NCI-H1105 treated with DMSO at 0.1 percent for 48 hours (cell line): Measurements from ENCODE around the gene CUL2.
"Not testable (repeated sequence)": the region's sequence is repeated elsewhere in the genome, so short reads cannot be mapped to it uniquely, and the experiment has no call there.

Experiments used
- DNase-seq: peaks from one replicate; lab custom pipeline; 2025; lab: John Stamatoyannopoulos, UW

The CUL2 gene

GRCh38 chr10:34979938-34980337 is 110.2 kb downstream of the CUL2 start:
- DNase-seq, result no peak

GRCh38 chr10:34978080-34978479 is 112.1 kb downstream of the CUL2 start:
- no peak for DNase-seq

GRCh38 chr10:34976380-34976910 is 113.7 kb downstream of the CUL2 start:
- not testable (repeated sequence) for DNase-seq

- not testable (repeated sequence) for DNase-seq
Measured at GRCh38 chr10:34974364-34975065, 115.6 kb downstream of the CUL2 start.

- not testable (repeated sequence) for DNase-seq
Measured at GRCh38 chr10:34973757-34974156, 116.4 kb downstream of the CUL2 start.

- DNase-seq, result not testable (repeated sequence)
Measured at GRCh38 chr10:34973121-34973520, 117.0 kb downstream of the CUL2 start.

GRCh38 chr10:34972591-34972990 is 117.5 kb downstream of the CUL2 start:
- DNase-seq, result not testable (repeated sequence)

GRCh38 chr10:34971606-34972334 is 118.4 kb downstream of the CUL2 start:
- not testable (repeated sequence) for DNase-seq

GRCh38 chr10:34969171-34969570 is 121.0 kb downstream of the CUL2 start:
- DNase-seq, result no peak

- no peak for DNase-seq
Measured at GRCh38 chr10:34967335-34967880, 122.7 kb downstream of the CUL2 start.

- DNase-seq, result no peak
Measured at GRCh38 chr10:34966451-34966850, 123.7 kb downstream of the CUL2 start.

GRCh38 chr10:34966040-34966439 is 124.1 kb downstream of the CUL2 start:
- DNase-seq, result no peak

- no peak for DNase-seq
Measured at GRCh38 chr10:34964166-34964800, 125.9 kb downstream of the CUL2 start.

GRCh38 chr10:34962866-34963265 is 127.3 kb downstream of the CUL2 start:
- no peak for DNase-seq

GRCh38 chr10:34960983-34961382 is 129.2 kb downstream of the CUL2 start:
- DNase-seq, result no peak

- no peak for DNase-seq
Measured at GRCh38 chr10:34959786-34960185, 130.4 kb downstream of the CUL2 start.

GRCh38 chr10:34959321-34959720 is 130.8 kb downstream of the CUL2 start:
- no peak for DNase-seq
